HS-5 (cell line): ENCODE measurements around the gene ANKRD61.
"Not testable (repeated sequence)": the region's sequence is repeated elsewhere in the genome, so short reads cannot be mapped to it uniquely, and the experiment has no call there.

Experiments
- DNase-seq: peaks from one replicate; pipeline ENCODE4 v3.0.0-alpha.2; 2012; ENCODE audit warnings: low read depth

Gene ANKRD61

GRCh38 chr7:6030988-6031387 is at the start of gene ANKRD61:
Gene ANKRD61 (plus strand): TSS chr7:6031376. CDS start chr7:6031376, 0 bp downstream.
- DNase-seq, result no peak

- not testable (repeated sequence) for DNase-seq
Observed at GRCh38 chr7:5987061-5987460, 44.1 kb upstream of the ANKRD61 start.

GRCh38 chr7:5997210-5997808 is 33.9 kb upstream of the ANKRD61 start:
- no peak for DNase-seq

- no peak for DNase-seq
Observed at GRCh38 chr7:6007386-6007785, 23.8 kb upstream of the ANKRD61 start.

- not testable (repeated sequence) for DNase-seq
Observed at GRCh38 chr7:6007835-6008590, 23.2 kb upstream of the ANKRD61 start.

- peak; percentile 100 for DNase-seq
Observed at GRCh38 chr7:6008668-6009611, 22.2 kb upstream of the ANKRD61 start, which contains the start of the genes AIMP2 and PMS2. Gene AIMP2 (plus strand): TSS chr7:6009272. CDS start chr7:6009364, 92 bp downstream. Gene PMS2 (minus strand): TSS chr7:6009049. CDS start chr7:6009019, 30 bp downstream.

DNA sequence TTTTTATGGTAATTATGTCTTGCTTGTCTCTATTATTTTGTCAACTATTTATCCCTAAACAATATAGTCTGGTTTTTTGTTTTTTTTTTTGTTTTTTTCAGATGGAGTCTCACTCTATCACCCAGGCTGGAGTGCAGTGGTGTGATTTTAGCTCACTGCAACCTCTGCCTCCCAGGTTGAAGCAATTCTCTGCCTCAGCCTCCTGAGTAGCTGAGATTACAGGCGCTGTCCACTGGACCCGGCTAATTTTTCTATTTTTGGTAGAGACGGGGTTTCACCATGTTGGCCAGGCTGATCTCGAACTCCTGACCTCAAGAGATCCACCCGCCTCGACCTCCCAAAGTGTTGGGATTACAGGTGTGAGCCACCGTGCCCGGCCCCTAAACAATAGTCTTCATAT is 20.8 kb upstream of the ANKRD61 start:
- not testable (repeated sequence) for DNase-seq

- DNase-seq, result no peak
Observed at GRCh38 chr7:6011541-6011940, 19.6 kb upstream of the ANKRD61 start.

DNA sequence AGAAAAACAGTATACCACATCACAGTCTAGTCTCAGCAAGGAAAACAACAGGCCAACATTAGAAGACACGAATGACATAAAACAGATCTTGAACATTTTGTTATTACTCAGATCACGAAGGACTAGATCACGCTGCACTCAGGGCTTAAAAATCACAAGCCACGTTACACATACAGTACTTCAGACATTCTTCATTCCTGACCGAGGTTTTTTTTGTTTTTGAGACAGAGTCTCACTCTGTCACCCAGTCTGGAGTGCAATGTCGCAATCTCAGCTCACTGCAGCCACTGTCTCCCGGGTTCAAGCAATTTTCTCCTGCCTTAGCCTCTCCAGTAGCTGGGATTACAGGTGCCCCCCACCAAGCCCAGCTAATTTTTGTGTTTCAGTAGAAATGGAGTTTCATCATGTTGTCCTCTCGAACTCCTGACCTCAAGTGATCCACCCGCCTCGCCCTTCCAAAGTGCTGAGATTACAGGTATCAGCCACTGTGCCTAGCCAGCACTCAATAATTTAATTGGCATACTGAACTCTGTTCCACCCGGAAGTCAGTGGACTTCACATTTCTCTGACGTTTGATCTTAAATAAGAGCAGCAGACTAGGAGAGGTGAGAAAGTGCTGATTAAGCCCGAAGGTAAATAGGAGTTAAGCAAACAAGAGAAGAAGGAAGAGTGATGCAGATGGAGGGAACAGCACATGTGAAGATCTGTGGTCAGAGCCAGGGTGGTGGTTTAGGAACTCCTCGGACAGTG is 18.6 kb upstream of the ANKRD61 start:
- no peak for DNase-seq

GRCh38 chr7:6015917-6016652 is 15.1 kb upstream of the ANKRD61 start:
- peak; percentile 31 for DNase-seq

- no peak for DNase-seq
Observed at GRCh38 chr7:6016653-6016966, 14.6 kb upstream of the ANKRD61 start.

DNA sequence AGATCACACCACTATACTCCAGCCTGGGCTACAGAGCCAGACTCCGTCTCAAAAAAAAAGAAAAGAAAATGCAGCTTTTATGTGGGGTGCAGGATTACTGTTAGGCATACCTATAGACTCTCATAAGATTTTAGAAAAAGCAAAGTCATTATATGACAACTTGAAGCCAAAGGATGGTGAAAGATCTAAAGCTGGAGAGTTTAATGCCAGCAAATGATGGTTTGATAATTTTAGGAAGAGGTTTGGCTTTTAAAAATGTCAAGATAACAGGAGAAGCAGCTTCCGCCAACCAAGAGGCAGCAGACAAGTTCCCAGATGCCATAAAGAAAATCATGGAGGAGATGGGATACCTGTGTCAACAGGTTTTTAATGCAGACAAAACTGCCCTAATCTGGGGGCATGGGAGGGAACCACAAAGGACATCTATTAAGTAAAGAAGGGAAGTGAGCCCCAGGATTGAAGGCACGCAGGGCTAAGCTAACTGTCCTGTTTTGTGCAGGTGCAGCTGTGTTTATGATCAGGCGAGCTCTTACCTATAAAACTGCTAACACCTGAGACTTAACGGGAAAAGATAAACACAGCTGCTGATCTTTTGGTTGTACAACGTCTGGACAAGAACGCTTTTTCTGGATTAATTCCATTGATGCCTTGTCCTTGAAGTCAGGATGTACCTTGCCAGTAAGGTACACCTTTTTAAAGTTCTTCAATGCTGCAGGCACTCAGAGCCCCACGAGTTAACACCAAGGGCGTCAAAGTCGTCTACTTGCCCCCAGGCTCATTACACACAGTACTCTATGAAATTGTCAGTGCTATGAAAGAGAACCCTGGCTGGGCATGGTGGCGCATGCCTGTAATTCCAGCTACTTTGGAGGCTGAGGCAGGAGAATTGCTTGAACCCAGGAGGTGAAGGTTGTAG is 10.5 kb upstream of the ANKRD61 start:
- no peak for DNase-seq

DNA sequence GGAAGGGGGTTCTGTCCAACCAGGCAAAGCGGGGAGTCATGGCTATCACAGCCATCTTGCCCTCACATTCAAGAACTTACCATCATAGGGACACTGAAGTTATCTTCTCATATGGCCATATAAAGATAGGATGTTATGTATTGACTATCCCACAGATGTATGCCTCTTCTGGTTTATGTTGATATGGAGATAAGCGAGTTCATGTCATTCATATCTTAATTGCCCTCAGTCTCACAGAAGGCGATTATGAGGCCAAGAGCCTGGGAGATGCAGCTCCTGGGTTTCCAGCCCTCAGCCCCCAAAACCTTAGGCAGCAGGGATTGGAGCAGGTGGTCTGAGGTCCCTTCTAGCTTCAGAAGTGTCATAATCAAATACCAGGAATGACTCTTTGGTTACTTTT is 8.5 kb upstream of the ANKRD61 start:
- DNase-seq, result no peak

DNA sequence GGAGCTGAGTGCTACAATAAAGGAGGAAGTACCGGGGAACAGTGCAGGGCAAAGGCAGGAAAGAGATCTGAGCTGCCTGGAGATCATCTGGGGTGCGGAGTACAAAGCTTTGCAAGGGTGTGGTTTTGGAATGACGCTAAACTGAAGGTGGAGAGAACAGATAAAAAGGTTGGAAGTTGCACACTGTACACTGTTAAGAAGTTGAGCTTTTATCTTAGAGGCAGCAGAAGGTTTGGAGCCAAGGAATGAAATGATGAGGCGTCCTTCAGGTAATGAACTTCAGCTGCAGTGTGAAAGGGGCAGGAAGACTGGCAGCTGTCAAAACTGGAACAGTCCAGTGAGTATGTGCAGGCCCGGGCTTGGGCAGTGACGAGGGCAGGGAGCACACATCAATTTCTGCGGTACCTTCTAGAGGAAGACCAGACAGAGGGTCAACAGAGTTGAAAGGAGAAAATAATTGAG is 7.2 kb upstream of the ANKRD61 start:
- no peak for DNase-seq

- DNase-seq, result no peak
Observed at GRCh38 chr7:6026011-6026819, 5.0 kb upstream of the ANKRD61 start.

- DNase-seq, result no peak
Observed at GRCh38 chr7:6026820-6027311, 4.3 kb upstream of the ANKRD61 start.

DNA sequence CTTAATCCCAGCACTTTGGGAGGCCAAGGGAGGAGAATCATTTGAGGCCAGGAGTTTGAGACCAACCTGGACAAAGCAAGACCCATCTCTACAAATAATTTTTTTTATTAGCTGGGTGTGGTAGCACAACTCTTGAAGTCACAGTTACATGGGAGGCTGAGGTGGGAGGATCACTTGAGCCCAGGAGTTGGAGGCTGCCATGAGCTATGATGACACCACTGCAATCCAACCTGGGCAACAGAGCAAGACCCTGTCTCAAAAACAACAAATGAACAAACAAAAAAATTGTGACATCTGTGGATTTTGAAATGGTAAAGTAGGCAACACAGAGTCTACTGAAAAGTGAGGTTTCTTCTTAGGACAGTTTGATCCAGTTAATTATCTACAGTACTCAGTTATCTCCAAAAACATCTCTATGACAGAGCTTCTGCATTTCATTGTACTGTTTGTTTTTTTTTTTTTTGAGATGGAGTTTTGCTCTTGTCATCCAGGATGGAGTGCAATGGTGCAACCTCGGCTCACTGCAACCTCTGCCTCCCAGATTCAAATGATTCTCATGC is 3.3 kb upstream of the ANKRD61 start:
- DNase-seq, result no peak

- no peak for DNase-seq
Observed at GRCh38 chr7:6028563-6028962, 2.6 kb upstream of the ANKRD61 start.

DNA sequence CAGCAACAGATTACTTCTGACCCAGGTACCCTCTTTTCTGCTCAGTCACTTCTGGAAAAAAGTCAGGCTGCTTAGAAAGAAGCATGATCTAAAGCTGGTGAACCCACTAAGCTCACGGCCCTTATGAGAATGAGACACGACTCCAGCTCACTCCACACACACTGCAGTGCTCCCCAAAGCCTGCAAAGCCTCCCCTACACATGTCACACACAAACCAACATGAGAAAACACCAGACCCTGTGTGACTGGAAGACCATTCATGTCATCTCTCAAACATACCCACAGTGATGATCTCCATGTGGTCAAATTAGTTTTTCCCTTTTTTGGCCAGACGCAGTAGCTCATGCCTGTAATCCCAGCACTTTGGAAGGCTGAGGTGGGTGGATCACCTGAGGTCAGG is 391 bp downstream of the ANKRD61 start:
- no peak for DNase-seq
